AG04449 (cell line): ENCODE measurements around the gene TMEM86A.

ENCODE experiments used
- CTCF ChIA-PET: fragments of 350-600 bp; formaldehyde crosslinking; extraction: SDS; loops from one replicate; lab custom pipeline; 2021; ENCODE audit warnings: antibody characterized with exemption; lab: Yijun Ruan, JAX
- POLR2A ChIA-PET: fragments of 400-600, 350-600 bp; formaldehyde crosslinking; extraction: SDS; loops from one replicate; lab custom pipeline; 2020; ENCODE audit warnings: antibody characterized with exemption, inconsistent platforms; lab: Yijun Ruan, JAX
- DNase-seq: peaks from one replicate; pipeline ENCODE4 v3.0.0-alpha.2; 2010; ENCODE audit warnings: low read depth, low spot score
- H3K4me3 ChIP-seq: 2 replicates; pipeline ENCODE4 v1.5.1; 2011; ENCODE audit warnings: low read depth, mild to moderate bottlenecking, control low read depth, low read length
- CTCF ChIP-seq: IDR thresholded peaks from one replicate; pipeline ENCODE4 v1.5.1; 2011; ENCODE audit warnings: mild to moderate bottlenecking, moderate library complexity, low read length, control low read depth, inconsistent platforms; ENCODE audit not compliant: insufficient read depth; ENCODE audit errors: missing control alignments

The TMEM86A gene

GRCh38 chr11:18731949-18732821 lies 33.6 kb downstream of the TMEM86A start:
- ChIA-PET POLR2A (no interaction called here), CTCF (interaction anchor here (0.6 to 11.4 kb wide), 32 partner anchors 11 to 626 kb away, joined by 3 to 132 read pairs (median 4); partner anchors contain the start of genes IGSF22, SAAL1 and TSG101)
- no peak overlapping the region for H3K4me3 ChIP-seq
- TF ChIP-seq CTCF, result peak; percentile 87
- no peak for DNase-seq

DNA sequence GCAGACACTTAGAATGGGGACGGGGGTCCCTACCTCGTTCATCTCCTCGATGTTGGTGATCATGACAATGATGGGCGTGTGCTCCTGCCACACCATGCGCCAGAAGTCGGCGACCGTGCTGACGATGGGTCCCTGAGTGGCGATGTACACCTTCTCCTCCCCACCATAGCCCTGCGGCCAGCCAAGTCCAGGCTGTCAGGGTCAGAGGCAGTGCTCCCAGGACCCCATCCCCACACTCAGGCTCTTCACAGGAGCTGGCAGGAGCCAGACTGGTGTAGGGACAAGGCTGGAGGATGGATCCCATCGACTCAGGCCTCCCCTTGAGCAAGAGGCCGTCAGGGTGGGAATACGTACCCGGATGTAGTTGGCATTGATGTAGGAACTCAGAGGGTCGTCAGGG lies 34.6 kb downstream of the TMEM86A start:
- DNase-seq, result no peak
- no peak overlapping the region for H3K4me3 ChIP-seq
- CTCF ChIA-PET, result interaction anchor here (0.9 to 11.4 kb wide), 9 partner anchors 10 to 618 kb away, joined by 3 to 132 read pairs (median 7); partner anchors contain the start of gene IGSF22
- POLR2A ChIA-PET, result no interaction called here
- TF ChIP-seq CTCF, result no peak

GRCh38 chr11:18736590-18737148 lies 38.1 kb downstream of the TMEM86A start:
- no peak for DNase-seq
- TF ChIP-seq CTCF, result no peak
- ChIA-PET CTCF (interaction anchor here (1.0 to 11.4 kb wide), 3 partner anchors 9 to 39 kb away, joined by 3 to 132 read pairs (median 4); partner anchors contain the start of gene IGSF22), POLR2A (no interaction called here)
- H3K4me3 ChIP-seq, result no peak overlapping the region

DNA sequence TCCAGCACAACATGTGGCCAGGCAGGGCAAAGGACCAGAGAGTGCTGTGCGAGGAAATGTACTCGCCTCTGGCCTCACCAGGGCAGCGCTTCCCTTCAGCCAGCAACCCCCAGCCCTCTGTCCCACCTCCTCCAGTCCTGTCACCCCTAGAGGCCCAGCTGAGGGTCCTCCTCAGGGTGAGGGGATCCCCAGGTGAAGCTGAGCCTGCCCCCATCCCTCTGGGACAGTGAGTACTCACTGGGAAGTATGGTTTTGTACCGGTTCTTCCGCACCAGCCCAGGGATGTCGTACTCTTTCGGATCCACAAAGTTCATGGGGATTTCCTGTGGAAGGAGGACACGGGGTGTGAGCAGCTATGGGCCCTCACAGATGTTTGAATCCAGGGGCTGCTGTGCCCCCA lies 39.1 kb downstream of the TMEM86A start:
- H3K4me3 ChIP-seq, result no peak overlapping the region
- ChIA-PET CTCF (interaction anchor here (0.7 to 11.4 kb wide), 4 partner anchors 10 to 197 kb away, joined by 4 to 132 read pairs (median 4); partner anchors contain the start of gene IGSF22), POLR2A (no interaction called here)
- TF ChIP-seq CTCF, result no peak
- DNase-seq, result no peak

- no peak for TF ChIP-seq CTCF
- POLR2A ChIA-PET, result no interaction called here
- DNase-seq, result no peak
- CTCF ChIA-PET, result interaction anchor here (0.6 to 11.4 kb wide), 6 partner anchors 8 to 624 kb away, joined by 3 to 132 read pairs (median 7); partner anchors contain the start of genes IGSF22 and LDHC
- H3K4me3 ChIP-seq, result no peak overlapping the region
Observed at GRCh38 chr11:18739685-18740084, 41.1 kb downstream of the TMEM86A start.

DNA sequence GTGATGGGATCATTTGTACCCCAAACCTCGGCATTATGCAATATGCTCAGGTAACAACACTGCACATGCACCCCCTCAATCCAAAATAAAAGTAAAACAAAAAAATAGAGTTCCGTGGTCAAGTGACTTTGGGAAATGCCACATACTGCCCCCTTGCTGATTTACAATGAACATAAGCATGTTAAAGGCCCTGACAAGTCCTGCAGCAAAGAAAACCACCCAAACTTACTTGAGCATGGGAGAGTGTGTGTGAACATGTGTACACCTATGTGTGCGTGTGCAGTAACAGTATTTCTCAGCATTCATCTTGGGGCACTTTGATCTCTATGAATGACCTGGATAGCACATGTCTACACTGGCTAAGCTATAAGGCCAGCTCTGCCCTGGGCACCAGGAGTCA lies 43.2 kb downstream of the TMEM86A start:
- ChIA-PET CTCF (interaction anchor here (0.8 to 7.3 kb wide), 4 partner anchors 10 to 109 kb away, joined by 3 to 72 read pairs (median 18); no protein-coding TSS in a partner anchor), POLR2A (no interaction called here)
- TF ChIP-seq CTCF, result no peak
- no peak overlapping the region for H3K4me3 ChIP-seq
- no peak for DNase-seq
